Measurements from ENCODE around the gene LYRM7.
"Not testable (repeated sequence)": the region's sequence is repeated elsewhere in the genome, so short reads cannot be mapped to it uniquely, and the experiment has no call there.

LYRM7 gene

GRCh38 chr5:131221888-131222287, 51.1 kb downstream of the LYRM7 start:
- peak; percentile 33 for DNase-seq

- DNase-seq = no peak
Observed at GRCh38 chr5:131222731-131223130, 52.0 kb downstream of the LYRM7 start.

GRCh38 chr5:131223751-131224386, 53.1 kb downstream of the LYRM7 start:
- DNase-seq = no peak

GRCh38 chr5:131224387-131225201, 53.9 kb downstream of the LYRM7 start:
- no peak for DNase-seq

DNA sequence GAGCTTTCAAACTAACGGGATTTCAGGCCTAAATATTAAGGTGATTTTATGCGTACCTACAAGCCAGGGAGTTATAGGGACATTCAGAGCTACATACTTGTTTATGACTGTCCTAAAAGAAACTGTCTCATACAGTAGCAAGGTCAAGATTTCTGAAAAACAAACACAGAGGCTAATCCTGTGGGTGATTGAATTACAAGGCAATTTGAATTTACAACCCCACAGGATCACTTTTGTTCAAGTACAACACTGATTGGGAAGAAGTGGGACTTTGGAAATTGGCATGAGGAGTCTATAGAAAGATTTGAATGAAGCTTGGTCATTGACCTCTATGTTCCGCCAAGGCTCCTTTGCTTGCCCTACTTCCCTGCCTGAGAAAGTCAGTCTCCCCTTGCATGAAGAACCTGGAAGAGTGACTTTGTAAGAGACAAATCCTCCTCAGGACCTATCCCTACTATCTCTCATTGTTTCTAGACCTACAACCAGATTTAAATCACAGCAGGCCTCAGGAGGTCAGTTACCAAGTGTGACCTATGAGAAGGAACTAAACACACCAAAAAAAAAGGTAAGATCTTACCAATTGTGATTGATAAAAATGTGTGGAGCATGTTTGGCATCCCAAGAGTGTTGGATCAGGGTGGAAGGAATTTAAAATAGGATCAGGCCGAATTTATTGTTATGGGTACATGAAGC, 54.7 kb downstream of the LYRM7 start:
- no peak for DNase-seq

DNA sequence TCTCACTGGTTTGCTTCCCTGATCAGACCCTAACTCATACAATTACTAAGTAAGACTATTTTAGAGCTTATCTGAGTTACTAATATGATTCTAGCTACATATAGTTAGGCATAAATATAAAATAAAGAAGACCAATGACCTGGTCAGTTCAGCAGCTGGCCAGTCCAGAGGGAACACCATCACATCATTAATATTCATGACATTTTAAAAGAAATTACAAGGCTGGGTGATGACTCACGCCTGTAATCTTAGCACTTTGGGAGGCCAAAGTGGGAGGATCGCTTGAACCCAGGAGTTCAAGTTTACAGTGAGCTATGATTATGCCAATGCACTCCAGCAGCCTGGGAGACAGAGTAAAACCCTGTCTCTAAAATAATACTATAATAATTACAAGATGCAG, 56.2 kb downstream of the LYRM7 start:
- DNase-seq = peak; percentile 22

DNA sequence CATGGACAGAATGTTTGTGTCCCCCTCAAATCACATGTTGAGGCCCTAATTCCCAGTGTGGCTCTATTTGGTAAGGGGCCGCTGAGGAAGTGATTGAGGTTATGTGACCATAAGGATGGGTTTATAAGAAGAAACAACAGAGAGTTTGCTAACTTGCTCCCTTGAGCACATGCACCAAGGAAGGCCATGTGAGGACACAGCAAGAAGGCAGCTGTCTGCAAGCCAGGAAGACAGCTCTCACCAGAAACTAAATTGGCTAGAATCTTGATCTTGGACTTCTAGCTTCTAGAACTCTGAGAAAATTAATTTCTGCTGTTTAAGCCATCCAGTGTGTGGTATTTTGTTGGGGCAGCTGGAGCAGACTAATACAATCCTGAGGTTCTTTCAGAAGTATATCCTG, 57.9 kb downstream of the LYRM7 start:
- DNase-seq = no peak

DNA sequence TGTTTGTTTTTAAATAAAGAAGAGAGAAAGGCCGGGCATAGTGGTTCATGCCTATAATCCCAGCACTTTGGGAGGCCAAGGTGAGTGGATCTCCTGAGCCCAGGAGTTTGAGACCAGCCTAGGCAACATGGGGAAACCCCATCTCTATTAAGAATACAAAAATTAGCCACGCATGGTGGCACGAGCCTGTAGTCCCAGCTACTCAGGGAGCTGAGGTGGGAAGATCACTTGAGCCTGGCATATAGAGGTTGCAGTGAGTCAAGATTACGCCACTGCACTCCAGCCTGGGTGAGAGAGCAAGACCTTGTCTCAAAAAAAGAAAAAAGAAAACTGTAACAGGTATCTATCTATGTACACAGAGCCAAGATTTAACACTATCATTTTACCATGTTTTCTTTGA, 58.9 kb downstream of the LYRM7 start:
- no peak for DNase-seq

DNA sequence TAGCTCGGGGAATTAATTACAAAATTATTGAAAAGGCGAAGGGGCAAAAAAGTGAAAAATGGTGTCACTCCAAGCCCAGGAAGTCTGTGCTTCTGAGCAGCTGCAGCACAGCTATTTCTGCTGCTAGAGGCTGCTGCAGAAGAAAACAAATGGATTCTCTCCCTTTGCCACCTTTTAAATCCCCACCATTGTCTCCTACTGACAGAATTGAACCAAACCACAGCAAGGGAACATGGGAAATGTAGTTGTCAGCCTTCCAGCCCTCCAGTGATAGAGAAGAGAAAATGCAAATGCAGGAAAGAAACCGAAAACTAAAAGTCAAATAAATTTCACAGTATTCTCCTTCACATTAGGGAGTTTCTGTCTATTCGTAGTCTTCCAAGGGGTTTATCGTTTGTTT, 59.7 kb downstream of the LYRM7 start:
- peak; percentile 56 for DNase-seq

DNA sequence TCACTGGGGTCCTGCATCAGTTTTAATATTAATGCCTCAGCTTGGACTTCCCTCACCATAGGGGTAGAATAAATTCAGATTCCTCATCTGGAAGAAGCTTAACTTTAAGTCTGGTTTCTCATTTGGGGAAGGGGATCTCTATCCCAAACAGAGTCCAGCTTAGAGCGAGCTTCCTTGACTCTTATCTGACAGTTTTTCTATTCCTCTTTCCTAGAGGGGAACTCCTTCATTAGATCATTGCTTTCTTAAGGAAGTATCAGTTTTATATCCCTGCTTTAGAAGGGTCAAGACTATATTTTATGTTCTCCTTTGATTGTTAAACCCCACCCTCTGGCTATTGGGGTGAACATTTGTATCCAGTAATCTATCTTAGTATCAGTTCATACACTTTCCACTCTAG, 68.9 kb downstream of the LYRM7 start:
- DNase-seq = no peak

GRCh38 chr5:131242728-131243255, 72.0 kb downstream of the LYRM7 start:
- DNase-seq = no peak

- DNase-seq = no peak
Observed at GRCh38 chr5:131245312-131245711, 74.6 kb downstream of the LYRM7 start.

DNA sequence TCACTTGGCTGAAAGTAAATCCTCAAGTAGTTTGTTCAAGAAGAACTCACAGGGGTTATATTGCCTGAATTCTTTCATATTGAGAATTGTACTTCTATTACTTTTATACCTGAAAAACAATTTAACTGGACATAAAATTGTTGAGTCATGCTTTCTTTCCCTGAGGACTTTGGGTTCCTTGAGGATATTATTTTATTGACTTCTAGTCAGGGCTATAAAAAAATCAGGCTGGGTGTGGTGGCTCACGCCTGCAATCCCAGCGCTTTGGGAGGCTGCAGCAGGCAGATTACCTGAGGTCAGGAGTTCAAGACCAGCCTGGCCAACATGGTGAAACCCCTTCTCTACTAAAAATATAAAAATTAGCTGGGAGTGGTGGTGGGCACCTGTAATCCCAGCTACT, 75.2 kb downstream of the LYRM7 start:
- DNase-seq = no peak

DNA sequence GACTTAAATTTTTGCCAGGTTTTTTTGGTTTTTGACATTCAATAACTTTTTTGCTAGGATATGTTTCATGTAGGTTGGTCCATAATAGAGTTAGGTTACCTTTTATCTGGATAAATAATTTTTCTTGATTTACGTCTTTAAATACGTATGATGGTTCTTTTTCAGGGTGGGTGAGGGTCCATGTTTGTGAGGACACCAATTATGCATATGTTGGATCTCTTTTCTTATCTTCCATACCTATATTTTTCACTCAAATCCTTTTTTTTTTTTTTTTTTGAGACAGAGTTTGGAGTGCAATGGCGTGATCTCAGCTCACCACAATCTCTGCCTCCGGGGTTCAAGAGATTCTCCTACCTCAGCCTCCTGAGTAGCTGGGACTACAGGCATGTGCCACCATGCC, 75.8 kb downstream of the LYRM7 start:
- DNase-seq = no peak

DNA sequence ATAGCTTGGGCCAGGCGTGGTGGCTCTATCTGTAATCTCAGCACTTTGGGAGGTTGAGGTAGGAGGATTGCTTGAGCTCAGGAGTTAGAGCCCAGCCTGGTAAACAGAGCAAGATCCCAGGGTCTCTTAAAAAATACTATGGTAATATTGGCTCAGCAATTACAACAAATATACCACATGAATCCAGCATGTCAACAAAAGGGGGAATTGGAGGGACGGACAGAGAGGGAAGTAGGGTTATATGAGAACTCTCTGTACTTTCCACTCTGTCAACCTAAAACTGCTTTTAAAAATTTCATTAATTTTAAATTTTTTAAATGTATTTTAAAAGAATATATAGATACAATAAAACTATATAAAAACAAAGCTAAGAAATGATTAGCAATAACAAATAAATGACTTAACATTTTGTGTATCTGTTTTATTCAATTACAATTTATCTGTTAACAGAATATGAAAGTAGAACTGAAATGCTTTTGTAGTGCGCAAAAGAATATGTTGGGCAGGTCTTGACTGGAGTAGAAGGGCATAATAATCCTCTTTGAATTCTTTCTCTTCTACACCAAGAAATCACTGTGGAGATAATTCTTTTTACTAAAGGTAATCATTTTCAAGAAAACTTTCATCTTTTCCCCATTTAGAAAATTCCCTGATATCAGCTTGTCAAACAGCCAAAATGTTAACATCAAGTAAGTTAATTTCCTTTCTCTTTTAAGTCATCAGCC, 80.2 kb downstream of the LYRM7 start:
- peak; percentile 7 for DNase-seq

DNA sequence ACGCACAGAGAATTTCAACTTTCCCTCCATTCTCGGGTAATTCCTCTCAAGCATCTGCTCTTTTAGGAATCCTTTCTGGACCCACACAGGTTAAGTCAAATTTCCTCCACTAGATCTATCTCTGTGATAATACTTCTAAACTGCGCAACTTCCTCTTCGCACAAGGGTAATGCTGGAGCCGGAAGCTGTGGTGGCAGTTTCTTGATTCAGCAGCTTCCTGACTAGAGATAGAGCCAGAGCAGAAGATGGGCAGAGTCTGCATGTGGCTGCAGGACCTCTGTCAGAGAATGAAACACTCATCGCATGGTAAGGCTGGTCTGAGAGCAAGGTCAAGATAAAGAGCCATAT, 82.1 kb downstream of the LYRM7 start:
- no peak for DNase-seq

DNA sequence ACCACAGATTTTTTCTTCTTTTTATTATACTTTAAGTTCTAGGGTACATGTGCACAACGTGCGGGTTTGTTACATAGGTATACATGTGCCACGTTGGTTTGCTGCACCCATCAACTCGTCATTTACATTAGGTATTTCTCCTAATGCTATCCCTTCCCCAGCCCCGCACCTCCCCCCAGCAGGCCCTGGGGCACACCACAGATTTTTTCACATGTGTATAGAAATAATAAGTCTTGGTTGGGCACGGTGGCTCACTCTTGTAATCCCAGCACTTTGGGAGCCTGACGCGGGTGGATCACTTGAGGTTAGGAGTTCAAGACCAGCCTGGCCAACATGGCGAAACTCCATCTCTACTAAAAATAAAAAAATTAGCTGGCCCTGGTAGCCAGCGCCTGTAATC, 83.3 kb downstream of the LYRM7 start:
- not testable (repeated sequence) for DNase-seq

GRCh38 chr5:131254741-131255140, 84.0 kb downstream of the LYRM7 start:
- no peak for DNase-seq

Data from NCI-H69 (cell line).